GM18498 (cell line): ENCODE results near the gene KIZ.

Experiments used
- ATAC-seq: cut with Tn5 transposase; IDR thresholded peaks from one replicate; pipeline ENCODE4 v1.9.1; 2021; ENCODE audit warnings: mild to moderate bottlenecking, moderate library complexity; ENCODE audit not compliant: unreplicated experiment

The KIZ gene

GRCh38 chr20:21173485-21173884 is 47.6 kb downstream of the KIZ start:
- ATAC-seq = no peak

- no peak for ATAC-seq
Observed at GRCh38 chr20:21174516-21175239, 48.8 kb downstream of the KIZ start.

- no peak for ATAC-seq
Observed at GRCh38 chr20:21175433-21175832, 49.6 kb downstream of the KIZ start.

GRCh38 chr20:21177767-21178166 is 51.9 kb downstream of the KIZ start:
- ATAC-seq = no peak

GRCh38 chr20:21179757-21180156 is 53.9 kb downstream of the KIZ start:
- ATAC-seq = no peak

- no peak for ATAC-seq
Observed at GRCh38 chr20:21180248-21180647, 54.4 kb downstream of the KIZ start.

- no peak for ATAC-seq
Observed at GRCh38 chr20:21181028-21181427, 55.1 kb downstream of the KIZ start.

GRCh38 chr20:21182832-21183563 is 57.1 kb downstream of the KIZ start:
- ATAC-seq = no peak

- ATAC-seq = no peak
Observed at GRCh38 chr20:21183722-21184121, 57.8 kb downstream of the KIZ start.

GRCh38 chr20:21184819-21185218 is 58.9 kb downstream of the KIZ start:
- no peak for ATAC-seq

- no peak for ATAC-seq
Observed at GRCh38 chr20:21185849-21186248, 60.0 kb downstream of the KIZ start.

GRCh38 chr20:21189761-21190523 is 64.1 kb downstream of the KIZ start:
- no peak for ATAC-seq

GRCh38 chr20:21190869-21191268 is 65.0 kb downstream of the KIZ start:
- ATAC-seq = no peak

GRCh38 chr20:21191839-21192238 is 66.0 kb downstream of the KIZ start:
- ATAC-seq = no peak

- ATAC-seq = no peak
Observed at GRCh38 chr20:21202259-21202658, 76.4 kb downstream of the KIZ start.

- no peak for ATAC-seq
Observed at GRCh38 chr20:21203088-21203656, 77.3 kb downstream of the KIZ start.

- no peak for ATAC-seq
Observed at GRCh38 chr20:21206584-21206983, 80.7 kb downstream of the KIZ start.

GRCh38 chr20:21208999-21209398 is 83.1 kb downstream of the KIZ start:
- ATAC-seq = no peak

GRCh38 chr20:21209668-21210067 is 83.8 kb downstream of the KIZ start:
- ATAC-seq = no peak

- no peak for ATAC-seq
Observed at GRCh38 chr20:21213691-21214090, 87.8 kb downstream of the KIZ start.

GRCh38 chr20:21214431-21214830 is 88.5 kb downstream of the KIZ start:
- no peak for ATAC-seq
